ENCODE data around the gene WWC2.

- TF ChIP-seq EZH2phosphoT487 (IDR thresholded peaks at IDR 0.05; ENCODE audit: borderline replicate concordance, low read length) (no peak), CTCF (IDR thresholded peaks at IDR 0.05; ENCODE audit: low read depth, low read length, poor library complexity, severe bottlenecking) (no peak)
These were observed 47.4 kb downstream of the WWC2 start for GRCh38 chr4:183146478-183146877.

Data from DOHH2 (cell line).